IPS-18c (cell line): ENCODE measurements around the gene WWOX.

Source experiments
- H3K4me3 ChIP-seq: 2 replicates; pipeline ENCODE4 v1.7.0; 2013; ENCODE audit warnings: low read depth, mild to moderate bottlenecking, low read length, moderate library complexity; ENCODE audit not compliant: insufficient read depth
- H3K9me3 ChIP-seq: one replicate; pipeline ENCODE4 v1.6.1; 2013; ENCODE audit warnings: mild to moderate bottlenecking, low read length, moderate library complexity; ENCODE audit not compliant: control insufficient read depth, insufficient read depth

WWOX gene

GRCh38 chr16:79261481-79261940, 1162.1 kb downstream of the WWOX start:
- H3K9me3 ChIP-seq, result no peaks in the 10 kb centered on the region
- H3K4me3 ChIP-seq, result no peak overlapping the region

GRCh38 chr16:79261944-79262552, 1162.6 kb downstream of the WWOX start:
- Histone ChIP-seq H3K4me3 (no peak overlapping the region), H3K9me3 (no peaks in the 10 kb centered on the region)
